OCI-LY1 (cell line): Measurements from ENCODE around the gene AGAP3.

Experiments
- H2AFZ ChIP-seq: fragments of 200-600 bp; sonication (generic), shearing (Covaris generic); 2 replicates; pipeline ENCODE4 v1.6.0; 2014; ENCODE audit warnings: antibody characterized with exemption, mild to moderate bottlenecking, low read length
- H3F3A ChIP-seq: fragments of 200-600 bp; sonication (generic), shearing (Covaris generic); 2 replicates; pipeline ENCODE4 v1.6.0; 2014; ENCODE audit warnings: mild to moderate bottlenecking, antibody characterized with exemption, low read length, moderate library complexity; ENCODE audit not compliant: insufficient read depth
- H3K27ac ChIP-seq: fragments of 200-600 bp; sonication (generic); 2 replicates; pipeline ENCODE4 v1.5.1; 2014; ENCODE audit warnings: low read length, mixed run types, mild to moderate bottlenecking, low read depth; ENCODE audit not compliant: poor library complexity, severe bottlenecking
- H3K27me3 ChIP-seq: fragments of 200-600 bp; sonication (generic); 2 replicates; pipeline ENCODE4 v1.6.0; 2014; ENCODE audit warnings: antibody characterized with exemption, mild to moderate bottlenecking, low read length, moderate library complexity; ENCODE audit not compliant: insufficient read depth
- H3K36me3 ChIP-seq: fragments of 200-600 bp; sonication (generic); 2 replicates; pipeline ENCODE4 v1.6.1; 2014; ENCODE audit warnings: mild to moderate bottlenecking, antibody characterized with exemption, low read length, moderate library complexity, mixed read lengths; ENCODE audit not compliant: insufficient read depth
- H3K4me1 ChIP-seq: fragments of 200-600 bp; sonication (generic); 2 replicates; pipeline ENCODE4 v1.5.1; 2014; ENCODE audit warnings: mild to moderate bottlenecking, low read length, moderate library complexity; ENCODE audit not compliant: insufficient read depth, severe bottlenecking
- H3K4me2 ChIP-seq: fragments of 200-600 bp; sonication (generic), shearing (Covaris generic); 2 replicates; pipeline ENCODE4 v1.6.1; 2014; ENCODE audit warnings: low read length
- H3K4me3 ChIP-seq: fragments of 200-600 bp; sonication (generic); 2 replicates; pipeline ENCODE4 v1.5.1; 2014; ENCODE audit warnings: low read length, low read depth, mild to moderate bottlenecking, mixed read lengths; ENCODE audit not compliant: poor library complexity, severe bottlenecking
- H3K79me2 ChIP-seq: fragments of 200-600 bp; shearing (Covaris generic); 2 replicates; pipeline ENCODE4 v1.6.1; 2016; ENCODE audit warnings: mixed run types, low read length, mixed read lengths; ENCODE audit not compliant: insufficient read depth
- H3K9ac ChIP-seq: fragments of 200-600 bp; sonication (generic), shearing (Covaris generic); 2 replicates; pipeline ENCODE4 v1.6.1; 2014; ENCODE audit warnings: mild to moderate bottlenecking, low read length, mixed read lengths
- H3K9me2 ChIP-seq: fragments of 200-600 bp; sonication (generic), shearing (Covaris generic); 2 replicates; pipeline ENCODE4 v1.6.1; 2014; ENCODE audit warnings: low read depth, mild to moderate bottlenecking, low read length, mixed read lengths
- H3K9me3 ChIP-seq: fragments of 200-600 bp; shearing (Covaris generic); 2 replicates; pipeline ENCODE4 v1.6.1; 2014; ENCODE audit warnings: low read length, mixed read lengths
- H4K20me1 ChIP-seq: fragments of 200-600 bp; sonication (generic), shearing (Covaris generic); 2 replicates; pipeline ENCODE4 v1.6.0; 2016; ENCODE audit warnings: mild to moderate bottlenecking, low read length; ENCODE audit not compliant: insufficient read depth
- EZH2 ChIP-seq: fragments of 200-600 bp; sonication (generic), shearing (Covaris generic); IDR thresholded peaks from 2 replicates; pipeline ENCODE4 v1.8.0; 2017; ENCODE audit warnings: borderline replicate concordance, mixed run types, mild to moderate bottlenecking, antibody characterized with exemption, low read length, moderate library complexity, mixed read lengths
- TF ChIP-seq, protein P1 (sequence below): fragments of 200-600 bp; sonication (generic), shearing (Covaris generic); IDR thresholded peaks from 2 replicates; pipeline ENCODE4 v1.5.1; 2017; ENCODE audit warnings: mild to moderate bottlenecking, antibody characterized with exemption, low read length, moderate library complexity, mixed read lengths

AGAP3 gene

GRCh38 chr7:151141855-151142685, 55.8 kb downstream of the AGAP3 start:
- no peaks in the 10 kb centered on the region for H3K4me1 ChIP-seq

DNA sequence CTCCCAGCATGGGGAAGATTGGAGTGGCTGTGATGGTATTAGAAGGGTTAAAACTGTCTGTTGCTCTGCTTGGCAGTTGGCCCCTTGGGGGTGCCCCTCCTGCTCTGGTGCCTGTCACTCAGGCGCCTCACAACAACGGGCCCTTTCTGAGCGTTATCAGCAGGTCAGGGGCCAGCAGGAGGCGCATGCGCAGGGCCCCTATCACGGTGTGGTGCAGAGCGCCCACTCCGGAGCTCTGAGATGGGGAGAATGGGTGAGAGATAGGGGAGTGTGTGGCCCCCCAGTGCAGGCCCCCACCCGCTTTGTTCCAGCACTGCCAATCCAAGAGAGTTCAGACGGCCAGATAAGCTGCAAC, 56.4 kb downstream of the AGAP3 start:
- H3K4me1 ChIP-seq, result no peaks in the 10 kb centered on the region
- H3K27ac ChIP-seq, result no peak overlapping the region
- H3K4me2 ChIP-seq, result no peak overlapping the region
- no peak overlapping the region for H3K9ac ChIP-seq
- no peaks in the 10 kb centered on the region for H3K36me3 ChIP-seq
- H3K27me3 ChIP-seq, result no peaks in the 10 kb centered on the region
- H3F3A ChIP-seq, result no peaks in the 10 kb centered on the region
- TF ChIP-seq EZH2, result no peak
- TF ChIP-seq, protein P1, sequence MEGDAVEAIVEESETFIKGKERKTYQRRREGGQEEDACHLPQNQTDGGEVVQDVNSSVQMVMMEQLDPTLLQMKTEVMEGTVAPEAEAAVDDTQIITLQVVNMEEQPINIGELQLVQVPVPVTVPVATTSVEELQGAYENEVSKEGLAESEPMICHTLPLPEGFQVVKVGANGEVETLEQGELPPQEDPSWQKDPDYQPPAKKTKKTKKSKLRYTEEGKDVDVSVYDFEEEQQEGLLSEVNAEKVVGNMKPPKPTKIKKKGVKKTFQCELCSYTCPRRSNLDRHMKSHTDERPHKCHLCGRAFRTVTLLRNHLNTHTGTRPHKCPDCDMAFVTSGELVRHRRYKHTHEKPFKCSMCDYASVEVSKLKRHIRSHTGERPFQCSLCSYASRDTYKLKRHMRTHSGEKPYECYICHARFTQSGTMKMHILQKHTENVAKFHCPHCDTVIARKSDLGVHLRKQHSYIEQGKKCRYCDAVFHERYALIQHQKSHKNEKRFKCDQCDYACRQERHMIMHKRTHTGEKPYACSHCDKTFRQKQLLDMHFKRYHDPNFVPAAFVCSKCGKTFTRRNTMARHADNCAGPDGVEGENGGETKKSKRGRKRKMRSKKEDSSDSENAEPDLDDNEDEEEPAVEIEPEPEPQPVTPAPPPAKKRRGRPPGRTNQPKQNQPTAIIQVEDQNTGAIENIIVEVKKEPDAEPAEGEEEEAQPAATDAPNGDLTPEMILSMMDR, result no peak
- no peaks in the 10 kb centered on the region for H3K79me2 ChIP-seq
- H3K9me3 ChIP-seq, result no peaks in the 10 kb centered on the region
- no peaks in the 10 kb centered on the region for H3K9me2 ChIP-seq
- no peak overlapping the region for H3K4me3 ChIP-seq
- no peaks in the 10 kb centered on the region for H4K20me1 ChIP-seq
- no peak overlapping the region for H2AFZ ChIP-seq

More at GRCh38 chr7:151141855-151142685, 55.8 kb downstream of the AGAP3 start:
- Histone ChIP-seq H3K4me2 (no peak overlapping the region), H3F3A (no peaks in the 10 kb centered on the region), H3K79me2 (no peaks in the 10 kb centered on the region), H3K27me3 (no peaks in the 10 kb centered on the region), H2AFZ (no peak overlapping the region), H4K20me1 (no peaks in the 10 kb centered on the region), H3K4me3 (no peak overlapping the region), H3K9me2 (no peaks in the 10 kb centered on the region), H3K9ac (no peak overlapping the region), H3K27ac (no peak overlapping the region), H3K9me3 (no peaks in the 10 kb centered on the region), H3K36me3 (no peaks in the 10 kb centered on the region)
- TF ChIP-seq, protein P1, result no peak
- TF ChIP-seq EZH2, result no peak

GRCh38 chr7:151143261-151144015, 57.2 kb downstream of the AGAP3 start:
- Histone ChIP-seq H3K9ac (no peak overlapping the region), H4K20me1 (no peaks in the 10 kb centered on the region), H3K4me1 (no peaks in the 10 kb centered on the region), H3K9me2 (no peaks in the 10 kb centered on the region), H3K4me3 (no peak overlapping the region), H2AFZ (no peak overlapping the region), H3K4me2 (no peak overlapping the region), H3K27me3 (no peaks in the 10 kb centered on the region), H3K27ac (no peak overlapping the region), H3K9me3 (no peaks in the 10 kb centered on the region), H3K36me3 (no peaks in the 10 kb centered on the region), H3K79me2 (no peaks in the 10 kb centered on the region), H3F3A (no peaks in the 10 kb centered on the region)
- TF ChIP-seq, protein P1, result no peak
- no peak for TF ChIP-seq EZH2
